ENCODE measurements around the gene WBP1. TPM values are rescaled to one million over a fixed set of nuclear protein-coding genes. Genes with fewer than 3 reads are reported as not detected.
A peak's percentile ranks its signal among the peaks of the same experiment; 100 is the strongest.

Gene WBP1
- total RNA-seq, 1 experiment from 2014 or later: 66.0 TPM

DNA sequence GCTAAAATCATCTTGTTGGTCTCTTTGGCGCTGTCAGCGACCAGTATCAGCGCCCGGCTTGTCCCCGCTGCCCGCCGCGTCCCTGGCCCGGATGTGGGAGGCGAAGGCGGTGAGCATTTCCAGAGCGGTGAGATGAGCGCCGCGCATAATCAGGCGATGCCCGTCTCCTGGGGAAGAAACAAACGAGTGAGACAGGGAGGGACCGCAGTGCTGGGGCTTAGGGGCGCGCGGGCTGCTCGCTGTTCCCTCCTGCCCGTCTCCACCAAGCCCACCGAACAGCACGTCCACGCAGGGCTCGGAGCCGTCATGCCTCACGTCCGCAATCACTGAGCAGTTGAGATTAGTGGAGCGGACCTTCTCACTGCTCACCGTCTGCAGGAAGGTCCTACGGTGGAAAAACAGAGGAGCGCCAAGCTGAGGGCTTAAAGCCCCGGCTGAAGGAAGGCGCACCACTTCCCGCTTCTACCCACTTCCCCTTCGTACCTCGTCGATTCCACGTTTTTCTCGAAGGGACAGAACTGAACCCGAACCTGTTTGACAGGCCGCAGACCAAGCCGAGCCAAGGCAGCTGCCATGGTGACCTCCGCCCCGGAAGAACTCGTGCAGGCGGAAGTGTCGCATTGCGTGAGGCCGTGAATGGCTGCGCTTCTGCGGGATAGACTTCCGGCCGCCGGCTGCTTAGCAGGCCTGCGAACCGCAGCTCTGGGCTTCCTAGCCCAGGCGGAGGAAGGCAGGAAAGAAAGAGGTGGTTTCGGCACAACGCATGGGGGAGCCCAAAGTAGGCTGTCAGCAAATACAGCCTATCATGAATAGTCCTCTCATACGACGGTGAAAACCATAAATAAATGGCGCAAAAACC, 14.1 kb downstream of the WBP1 start, which contains the start of gene MRPL53:
Gene MRPL53, minus strand, starts transcription at position 595 of the 859 bp plus-strand sequence. Its CDS starts 20 bp downstream, at position 575.
- Mint-ChIP-seq H3K4me3 (peak within 1 kb of the TSS; percentile 96), H3K36me3 (peaks cover 14% of the 10 kb centered on the region), H3K9me3 (no peaks in the 10 kb centered on the region), H3K4me1 (peaks cover 11% of the 10 kb centered on the region), H3K27me3 (ENCODE audit: low read depth) (no peaks in the 10 kb centered on the region), H3K27ac (peak within 1 kb of the TSS; percentile 99)
- ChIA-PET POLR2A (interaction anchor here (0.6 to 1.5 kb wide), 7 partner anchors 8 to 222 kb away, joined by 3 to 9 read pairs (median 4); partner anchors contain the start of genes AUP1, CCDC142, HTRA2 and WBP1), CTCF (interaction anchor here (1.0 to 2.7 kb wide), 6 partner anchors 10 to 137 kb away, joined by 3 to 23 read pairs (median 4); partner anchors contain the start of genes CCDC142, TTC31 and WBP1)
- peak; percentile 88 for ATAC-seq
- DNase-seq (ENCODE audit: low spot score): peak; percentile 94
- TF ChIP-seq TEAD1 (CRISPR knock-in tag; IDR thresholded peaks at IDR 0.05) (peak; percentile 77), JAZF1 (CRISPR knock-in tag; IDR thresholded peaks at IDR 0.05) (no peak), ZNF317 (CRISPR knock-in tag; IDR thresholded peaks at IDR 0.05; ENCODE audit: borderline replicate concordance, low read depth) (no peak), GABPB1 (CRISPR knock-in tag; IDR thresholded peaks at IDR 0.05) (peak; percentile 96), GRHL2 (CRISPR knock-in tag; IDR thresholded peaks at IDR 0.05; ENCODE audit: insufficient replicate concordance, severe bottlenecking) (no peak), ETV6 (CRISPR knock-in tag; IDR thresholded peaks at IDR 0.05) (peak; percentile 47; the same call in 1 of the 2 replicates), SMAD4 (CRISPR knock-in tag; IDR thresholded peaks at IDR 0.05) (no peak), JUN (CRISPR knock-in tag; IDR thresholded peaks at IDR 0.05) (no peak), ZNF232 (CRISPR knock-in tag; IDR thresholded peaks at IDR 0.05) (peak; percentile 42; the same call in 1 of the 2 replicates), FOXJ3 (CRISPR knock-in tag; IDR thresholded peaks at IDR 0.05; ENCODE audit: borderline replicate concordance) (no peak), ZNF423 (CRISPR knock-in tag; IDR thresholded peaks at IDR 0.05) (no peak), SOX15 (CRISPR knock-in tag; IDR thresholded peaks at IDR 0.05) (no peak)
- TF ChIP-seq, protein P1, sequence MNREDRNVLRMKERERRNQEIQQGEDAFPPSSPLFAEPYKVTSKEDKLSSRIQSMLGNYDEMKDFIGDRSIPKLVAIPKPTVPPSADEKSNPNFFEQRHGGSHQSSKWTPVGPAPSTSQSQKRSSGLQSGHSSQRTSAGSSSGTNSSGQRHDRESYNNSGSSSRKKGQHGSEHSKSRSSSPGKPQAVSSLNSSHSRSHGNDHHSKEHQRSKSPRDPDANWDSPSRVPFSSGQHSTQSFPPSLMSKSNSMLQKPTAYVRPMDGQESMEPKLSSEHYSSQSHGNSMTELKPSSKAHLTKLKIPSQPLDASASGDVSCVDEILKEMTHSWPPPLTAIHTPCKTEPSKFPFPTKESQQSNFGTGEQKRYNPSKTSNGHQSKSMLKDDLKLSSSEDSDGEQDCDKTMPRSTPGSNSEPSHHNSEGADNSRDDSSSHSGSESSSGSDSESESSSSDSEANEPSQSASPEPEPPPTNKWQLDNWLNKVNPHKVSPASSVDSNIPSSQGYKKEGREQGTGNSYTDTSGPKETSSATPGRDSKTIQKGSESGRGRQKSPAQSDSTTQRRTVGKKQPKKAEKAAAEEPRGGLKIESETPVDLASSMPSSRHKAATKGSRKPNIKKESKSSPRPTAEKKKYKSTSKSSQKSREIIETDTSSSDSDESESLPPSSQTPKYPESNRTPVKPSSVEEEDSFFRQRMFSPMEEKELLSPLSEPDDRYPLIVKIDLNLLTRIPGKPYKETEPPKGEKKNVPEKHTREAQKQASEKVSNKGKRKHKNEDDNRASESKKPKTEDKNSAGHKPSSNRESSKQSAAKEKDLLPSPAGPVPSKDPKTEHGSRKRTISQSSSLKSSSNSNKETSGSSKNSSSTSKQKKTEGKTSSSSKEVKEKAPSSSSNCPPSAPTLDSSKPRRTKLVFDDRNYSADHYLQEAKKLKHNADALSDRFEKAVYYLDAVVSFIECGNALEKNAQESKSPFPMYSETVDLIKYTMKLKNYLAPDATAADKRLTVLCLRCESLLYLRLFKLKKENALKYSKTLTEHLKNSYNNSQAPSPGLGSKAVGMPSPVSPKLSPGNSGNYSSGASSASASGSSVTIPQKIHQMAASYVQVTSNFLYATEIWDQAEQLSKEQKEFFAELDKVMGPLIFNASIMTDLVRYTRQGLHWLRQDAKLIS (CRISPR knock-in tag; IDR thresholded peaks at IDR 0.05; ENCODE audit: borderline replicate concordance): 0 out of 2 replicates have a peak, but pooled peaks have one; percentile 64
- TF ChIP-seq, protein P2, sequence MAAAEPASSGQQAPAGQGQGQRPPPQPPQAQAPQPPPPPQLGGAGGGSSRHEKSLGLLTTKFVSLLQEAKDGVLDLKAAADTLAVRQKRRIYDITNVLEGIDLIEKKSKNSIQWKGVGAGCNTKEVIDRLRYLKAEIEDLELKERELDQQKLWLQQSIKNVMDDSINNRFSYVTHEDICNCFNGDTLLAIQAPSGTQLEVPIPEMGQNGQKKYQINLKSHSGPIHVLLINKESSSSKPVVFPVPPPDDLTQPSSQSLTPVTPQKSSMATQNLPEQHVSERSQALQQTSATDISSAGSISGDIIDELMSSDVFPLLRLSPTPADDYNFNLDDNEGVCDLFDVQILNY (CRISPR knock-in tag; IDR thresholded peaks at IDR 0.05): peak; percentile 57; the same call in 1 of the 2 replicates
- TF ChIP-seq, protein P3, sequence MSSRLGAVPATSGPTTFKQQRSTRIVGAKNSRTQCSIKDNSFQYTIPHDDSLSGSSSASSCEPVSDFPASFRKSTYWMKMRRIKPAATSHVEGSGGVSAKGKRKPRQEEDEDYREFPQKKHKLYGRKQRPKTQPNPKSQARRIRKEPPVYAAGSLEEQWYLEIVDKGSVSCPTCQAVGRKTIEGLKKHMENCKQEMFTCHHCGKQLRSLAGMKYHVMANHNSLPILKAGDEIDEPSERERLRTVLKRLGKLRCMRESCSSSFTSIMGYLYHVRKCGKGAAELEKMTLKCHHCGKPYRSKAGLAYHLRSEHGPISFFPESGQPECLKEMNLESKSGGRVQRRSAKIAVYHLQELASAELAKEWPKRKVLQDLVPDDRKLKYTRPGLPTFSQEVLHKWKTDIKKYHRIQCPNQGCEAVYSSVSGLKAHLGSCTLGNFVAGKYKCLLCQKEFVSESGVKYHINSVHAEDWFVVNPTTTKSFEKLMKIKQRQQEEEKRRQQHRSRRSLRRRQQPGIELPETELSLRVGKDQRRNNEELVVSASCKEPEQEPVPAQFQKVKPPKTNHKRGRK (CRISPR knock-in tag; IDR thresholded peaks at IDR 0.05; ENCODE audit: borderline replicate concordance): no peak
- TF ChIP-seq, protein P4, sequence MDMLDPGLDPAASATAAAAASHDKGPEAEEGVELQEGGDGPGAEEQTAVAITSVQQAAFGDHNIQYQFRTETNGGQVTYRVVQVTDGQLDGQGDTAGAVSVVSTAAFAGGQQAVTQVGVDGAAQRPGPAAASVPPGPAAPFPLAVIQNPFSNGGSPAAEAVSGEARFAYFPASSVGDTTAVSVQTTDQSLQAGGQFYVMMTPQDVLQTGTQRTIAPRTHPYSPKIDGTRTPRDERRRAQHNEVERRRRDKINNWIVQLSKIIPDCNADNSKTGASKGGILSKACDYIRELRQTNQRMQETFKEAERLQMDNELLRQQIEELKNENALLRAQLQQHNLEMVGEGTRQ (CRISPR knock-in tag; IDR thresholded peaks at IDR 0.05): no peak
- TF ChIP-seq, protein P5, sequence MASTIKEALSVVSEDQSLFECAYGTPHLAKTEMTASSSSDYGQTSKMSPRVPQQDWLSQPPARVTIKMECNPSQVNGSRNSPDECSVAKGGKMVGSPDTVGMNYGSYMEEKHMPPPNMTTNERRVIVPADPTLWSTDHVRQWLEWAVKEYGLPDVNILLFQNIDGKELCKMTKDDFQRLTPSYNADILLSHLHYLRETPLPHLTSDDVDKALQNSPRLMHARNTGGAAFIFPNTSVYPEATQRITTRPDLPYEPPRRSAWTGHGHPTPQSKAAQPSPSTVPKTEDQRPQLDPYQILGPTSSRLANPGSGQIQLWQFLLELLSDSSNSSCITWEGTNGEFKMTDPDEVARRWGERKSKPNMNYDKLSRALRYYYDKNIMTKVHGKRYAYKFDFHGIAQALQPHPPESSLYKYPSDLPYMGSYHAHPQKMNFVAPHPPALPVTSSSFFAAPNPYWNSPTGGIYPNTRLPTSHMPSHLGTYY (CRISPR knock-in tag; IDR thresholded peaks at IDR 0.05): 0 out of 2 replicates have a peak, but pooled peaks have one; percentile 15
- TF ChIP-seq, protein P6, sequence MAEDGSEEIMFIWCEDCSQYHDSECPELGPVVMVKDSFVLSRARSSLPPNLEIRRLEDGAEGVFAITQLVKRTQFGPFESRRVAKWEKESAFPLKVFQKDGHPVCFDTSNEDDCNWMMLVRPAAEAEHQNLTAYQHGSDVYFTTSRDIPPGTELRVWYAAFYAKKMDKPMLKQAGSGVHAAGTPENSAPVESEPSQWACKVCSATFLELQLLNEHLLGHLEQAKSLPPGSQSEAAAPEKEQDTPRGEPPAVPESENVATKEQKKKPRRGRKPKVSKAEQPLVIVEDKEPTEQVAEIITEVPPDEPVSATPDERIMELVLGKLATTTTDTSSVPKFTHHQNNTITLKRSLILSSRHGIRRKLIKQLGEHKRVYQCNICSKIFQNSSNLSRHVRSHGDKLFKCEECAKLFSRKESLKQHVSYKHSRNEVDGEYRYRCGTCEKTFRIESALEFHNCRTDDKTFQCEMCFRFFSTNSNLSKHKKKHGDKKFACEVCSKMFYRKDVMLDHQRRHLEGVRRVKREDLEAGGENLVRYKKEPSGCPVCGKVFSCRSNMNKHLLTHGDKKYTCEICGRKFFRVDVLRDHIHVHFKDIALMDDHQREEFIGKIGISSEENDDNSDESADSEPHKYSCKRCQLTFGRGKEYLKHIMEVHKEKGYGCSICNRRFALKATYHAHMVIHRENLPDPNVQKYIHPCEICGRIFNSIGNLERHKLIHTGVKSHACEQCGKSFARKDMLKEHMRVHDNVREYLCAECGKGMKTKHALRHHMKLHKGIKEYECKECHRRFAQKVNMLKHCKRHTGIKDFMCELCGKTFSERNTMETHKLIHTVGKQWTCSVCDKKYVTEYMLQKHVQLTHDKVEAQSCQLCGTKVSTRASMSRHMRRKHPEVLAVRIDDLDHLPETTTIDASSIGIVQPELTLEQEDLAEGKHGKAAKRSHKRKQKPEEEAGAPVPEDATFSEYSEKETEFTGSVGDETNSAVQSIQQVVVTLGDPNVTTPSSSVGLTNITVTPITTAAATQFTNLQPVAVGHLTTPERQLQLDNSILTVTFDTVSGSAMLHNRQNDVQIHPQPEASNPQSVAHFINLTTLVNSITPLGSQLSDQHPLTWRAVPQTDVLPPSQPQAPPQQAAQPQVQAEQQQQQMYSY (CRISPR knock-in tag; IDR thresholded peaks at IDR 0.05): no peak
- TF ChIP-seq, protein P7, sequence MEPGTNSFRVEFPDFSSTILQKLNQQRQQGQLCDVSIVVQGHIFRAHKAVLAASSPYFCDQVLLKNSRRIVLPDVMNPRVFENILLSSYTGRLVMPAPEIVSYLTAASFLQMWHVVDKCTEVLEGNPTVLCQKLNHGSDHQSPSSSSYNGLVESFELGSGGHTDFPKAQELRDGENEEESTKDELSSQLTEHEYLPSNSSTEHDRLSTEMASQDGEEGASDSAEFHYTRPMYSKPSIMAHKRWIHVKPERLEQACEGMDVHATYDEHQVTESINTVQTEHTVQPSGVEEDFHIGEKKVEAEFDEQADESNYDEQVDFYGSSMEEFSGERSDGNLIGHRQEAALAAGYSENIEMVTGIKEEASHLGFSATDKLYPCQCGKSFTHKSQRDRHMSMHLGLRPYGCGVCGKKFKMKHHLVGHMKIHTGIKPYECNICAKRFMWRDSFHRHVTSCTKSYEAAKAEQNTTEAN (CRISPR knock-in tag; IDR thresholded peaks at IDR 0.05): no peak
